PC-3 (cell line): Measurements from ENCODE around the gene SIPA1L3.

Source experiments
- CTCF ChIP-seq: fragments of 300-600 bp; sonication (generic); conservative IDR thresholded peaks from 2 replicates; pipeline ENCODE4 v1.5.1; 2017; ENCODE audit warnings: antibody characterized with exemption, low read depth, mild to moderate bottlenecking, low read length
- EZH2phosphoT487 ChIP-seq: fragments of 300-600 bp; sonication (generic); IDR thresholded peaks from 2 replicates; pipeline ENCODE4 v1.6.1; 2018; ENCODE audit warnings: mild to moderate bottlenecking, antibody characterized with exemption, low read length, borderline replicate concordance

- TF ChIP-seq CTCF: no peak
- TF ChIP-seq EZH2phosphoT487: no peak
Measured at GRCh38 chr19:38009650-38010242, 102.7 kb downstream of the SIPA1L3 start.
